DND-41 (cell line): ENCODE measurements around the gene NDUFA12.

Experiments used
- EZH2 ChIP-seq: IDR thresholded peaks from 3 replicates; pipeline ENCODE4 v1.6.1; 2012; ENCODE audit warnings: borderline replicate concordance, low read depth, mild to moderate bottlenecking, moderate library complexity, low read length, inconsistent platforms; ENCODE audit not compliant: severe bottlenecking
- TF ChIP-seq, protein P1 (sequence below): IDR thresholded peaks from 2 replicates; pipeline ENCODE4 v1.5.1; 2012; ENCODE audit warnings: borderline replicate concordance, low read length, moderate library complexity, mild to moderate bottlenecking; ENCODE audit not compliant: poor library complexity, severe bottlenecking; ENCODE audit errors: extremely low read depth

DNA sequence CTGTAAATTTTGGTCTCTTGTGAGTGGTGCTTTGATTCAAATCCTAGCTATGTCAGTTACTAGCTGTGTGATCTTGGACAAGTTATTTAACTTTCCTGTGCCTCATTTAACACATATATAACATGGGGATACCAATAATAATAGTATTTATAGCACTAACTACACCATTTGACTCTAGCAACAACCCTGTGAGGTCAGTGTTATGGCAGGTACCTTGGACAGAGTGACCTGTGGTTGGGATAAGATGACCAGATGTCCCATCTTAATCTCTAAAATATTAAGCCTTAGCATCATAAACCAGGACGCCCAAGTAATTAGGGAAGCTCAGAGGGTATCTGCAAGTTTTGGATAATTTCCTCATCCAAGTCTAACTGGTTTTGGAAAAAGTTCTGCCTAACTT is 73.7 kb downstream of the NDUFA12 start:
- no peak for TF ChIP-seq EZH2
- TF ChIP-seq, protein P1, sequence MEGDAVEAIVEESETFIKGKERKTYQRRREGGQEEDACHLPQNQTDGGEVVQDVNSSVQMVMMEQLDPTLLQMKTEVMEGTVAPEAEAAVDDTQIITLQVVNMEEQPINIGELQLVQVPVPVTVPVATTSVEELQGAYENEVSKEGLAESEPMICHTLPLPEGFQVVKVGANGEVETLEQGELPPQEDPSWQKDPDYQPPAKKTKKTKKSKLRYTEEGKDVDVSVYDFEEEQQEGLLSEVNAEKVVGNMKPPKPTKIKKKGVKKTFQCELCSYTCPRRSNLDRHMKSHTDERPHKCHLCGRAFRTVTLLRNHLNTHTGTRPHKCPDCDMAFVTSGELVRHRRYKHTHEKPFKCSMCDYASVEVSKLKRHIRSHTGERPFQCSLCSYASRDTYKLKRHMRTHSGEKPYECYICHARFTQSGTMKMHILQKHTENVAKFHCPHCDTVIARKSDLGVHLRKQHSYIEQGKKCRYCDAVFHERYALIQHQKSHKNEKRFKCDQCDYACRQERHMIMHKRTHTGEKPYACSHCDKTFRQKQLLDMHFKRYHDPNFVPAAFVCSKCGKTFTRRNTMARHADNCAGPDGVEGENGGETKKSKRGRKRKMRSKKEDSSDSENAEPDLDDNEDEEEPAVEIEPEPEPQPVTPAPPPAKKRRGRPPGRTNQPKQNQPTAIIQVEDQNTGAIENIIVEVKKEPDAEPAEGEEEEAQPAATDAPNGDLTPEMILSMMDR = no peak
